Measurements from ENCODE around the gene FXYD6. TPM values are rescaled to one million over a fixed set of nuclear protein-coding genes. Genes with fewer than 3 reads are reported as not detected.

Gene FXYD6
- total RNA-seq, 2 experiments from 2014 or later, result not detected

DNA sequence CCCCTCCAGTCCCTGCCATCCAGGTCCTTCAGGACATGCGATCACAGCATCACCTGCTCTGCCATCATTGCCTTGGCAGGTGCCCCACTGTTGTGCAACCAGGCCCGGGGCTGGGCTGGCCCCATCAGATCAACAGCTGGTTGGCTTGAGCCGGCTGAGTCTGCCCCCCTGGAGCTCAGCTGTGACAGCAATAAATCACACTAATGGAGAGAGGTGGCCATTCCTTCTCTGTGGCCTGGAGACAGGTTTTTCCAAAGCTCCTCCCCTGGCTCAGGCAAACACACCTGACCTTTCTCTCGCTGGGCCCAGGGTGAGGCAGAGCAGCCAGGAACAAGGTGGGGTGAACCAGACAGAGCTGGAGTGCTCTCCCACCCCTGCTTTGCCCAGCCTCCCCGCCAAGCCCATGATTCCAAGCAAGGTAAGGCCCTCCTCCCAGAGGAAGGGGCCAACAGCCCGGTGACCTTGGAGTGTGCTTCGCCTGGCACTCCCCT is 43.0 kb downstream of the FXYD6 start:
- TF ChIP-seq, protein P1, sequence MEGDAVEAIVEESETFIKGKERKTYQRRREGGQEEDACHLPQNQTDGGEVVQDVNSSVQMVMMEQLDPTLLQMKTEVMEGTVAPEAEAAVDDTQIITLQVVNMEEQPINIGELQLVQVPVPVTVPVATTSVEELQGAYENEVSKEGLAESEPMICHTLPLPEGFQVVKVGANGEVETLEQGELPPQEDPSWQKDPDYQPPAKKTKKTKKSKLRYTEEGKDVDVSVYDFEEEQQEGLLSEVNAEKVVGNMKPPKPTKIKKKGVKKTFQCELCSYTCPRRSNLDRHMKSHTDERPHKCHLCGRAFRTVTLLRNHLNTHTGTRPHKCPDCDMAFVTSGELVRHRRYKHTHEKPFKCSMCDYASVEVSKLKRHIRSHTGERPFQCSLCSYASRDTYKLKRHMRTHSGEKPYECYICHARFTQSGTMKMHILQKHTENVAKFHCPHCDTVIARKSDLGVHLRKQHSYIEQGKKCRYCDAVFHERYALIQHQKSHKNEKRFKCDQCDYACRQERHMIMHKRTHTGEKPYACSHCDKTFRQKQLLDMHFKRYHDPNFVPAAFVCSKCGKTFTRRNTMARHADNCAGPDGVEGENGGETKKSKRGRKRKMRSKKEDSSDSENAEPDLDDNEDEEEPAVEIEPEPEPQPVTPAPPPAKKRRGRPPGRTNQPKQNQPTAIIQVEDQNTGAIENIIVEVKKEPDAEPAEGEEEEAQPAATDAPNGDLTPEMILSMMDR (IDR thresholded peaks at IDR 0.05), result no peak
- ChIA-PET CTCF (interaction anchor here (1.8 to 8.8 kb wide), 6 partner anchors 10 to 220 kb away, joined by 5 to 50 read pairs (median 24); no protein-coding TSS in a partner anchor), POLR2A (interaction anchor here (0.9 to 1.4 kb wide), 2 partner anchors 9 to 213 kb away, joined by 3 to 4 read pairs; partner anchors contain the start of gene FXYD2)
- Mint-ChIP-seq H3K4me3 (no peak overlapping the region), H3K4me1 (ENCODE audit: low read depth) (peaks cover 33% of the 10 kb centered on the region), H3K9me3 (no peaks in the 10 kb centered on the region), H3K27ac (no peak overlapping the region), H3K27me3 (peaks cover 1% of the 10 kb centered on the region), H3K36me3 (ENCODE audit: low read depth) (no peaks in the 10 kb centered on the region)
- no peak for ATAC-seq
- DNase-seq, result no peak
- intact Hi-C loops (cut with micrococcal nuclease), result no loop called here

DNA sequence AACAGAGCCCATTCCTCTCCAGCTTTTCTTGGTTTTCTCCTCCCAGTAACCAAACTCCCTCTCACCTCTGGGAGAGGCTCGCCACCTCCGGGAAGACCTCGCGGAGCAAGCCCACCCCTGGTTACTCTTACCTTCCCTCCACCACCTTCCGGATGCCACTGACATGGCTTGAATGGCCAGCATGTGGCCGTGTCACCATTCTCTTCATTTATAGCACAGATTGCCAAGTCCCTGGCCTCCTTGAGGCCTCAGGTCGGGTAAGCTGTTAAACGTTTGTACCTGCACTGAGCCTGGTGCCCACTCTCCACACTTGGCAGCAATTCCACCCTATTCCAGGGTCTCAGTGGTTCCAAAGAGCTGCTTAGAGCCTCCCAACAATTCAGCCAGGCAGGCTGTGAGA is 43.9 kb downstream of the FXYD6 start:
- TF ChIP-seq, protein P1 (IDR thresholded peaks at IDR 0.05), result no peak
- no peak for DNase-seq
- H3K36me3 Mint-ChIP-seq (ENCODE audit: low read depth), result no peaks in the 10 kb centered on the region
- H3K27ac Mint-ChIP-seq, result peak overlapping the region; percentile 50
- ChIA-PET POLR2A (interaction anchor here (0.9 to 1.4 kb wide), 4 partner anchors 8 to 214 kb away, joined by 3 to 4 read pairs (median 3); partner anchors contain the start of gene FXYD2), CTCF (interaction anchor here (0.8 to 8.8 kb wide), 8 partner anchors 9 to 221 kb away, joined by 3 to 50 read pairs (median 12); no protein-coding TSS in a partner anchor)
- H3K27me3 Mint-ChIP-seq, result peaks cover 1% of the 10 kb centered on the region
- intact Hi-C loops (cut with micrococcal nuclease), result no loop called here
- peaks cover 39% of the 10 kb centered on the region for H3K4me1 Mint-ChIP-seq (ENCODE audit: low read depth)
- no peak for ATAC-seq
- no peaks in the 10 kb centered on the region for H3K9me3 Mint-ChIP-seq
- no peak overlapping the region for H3K4me3 Mint-ChIP-seq

DNA sequence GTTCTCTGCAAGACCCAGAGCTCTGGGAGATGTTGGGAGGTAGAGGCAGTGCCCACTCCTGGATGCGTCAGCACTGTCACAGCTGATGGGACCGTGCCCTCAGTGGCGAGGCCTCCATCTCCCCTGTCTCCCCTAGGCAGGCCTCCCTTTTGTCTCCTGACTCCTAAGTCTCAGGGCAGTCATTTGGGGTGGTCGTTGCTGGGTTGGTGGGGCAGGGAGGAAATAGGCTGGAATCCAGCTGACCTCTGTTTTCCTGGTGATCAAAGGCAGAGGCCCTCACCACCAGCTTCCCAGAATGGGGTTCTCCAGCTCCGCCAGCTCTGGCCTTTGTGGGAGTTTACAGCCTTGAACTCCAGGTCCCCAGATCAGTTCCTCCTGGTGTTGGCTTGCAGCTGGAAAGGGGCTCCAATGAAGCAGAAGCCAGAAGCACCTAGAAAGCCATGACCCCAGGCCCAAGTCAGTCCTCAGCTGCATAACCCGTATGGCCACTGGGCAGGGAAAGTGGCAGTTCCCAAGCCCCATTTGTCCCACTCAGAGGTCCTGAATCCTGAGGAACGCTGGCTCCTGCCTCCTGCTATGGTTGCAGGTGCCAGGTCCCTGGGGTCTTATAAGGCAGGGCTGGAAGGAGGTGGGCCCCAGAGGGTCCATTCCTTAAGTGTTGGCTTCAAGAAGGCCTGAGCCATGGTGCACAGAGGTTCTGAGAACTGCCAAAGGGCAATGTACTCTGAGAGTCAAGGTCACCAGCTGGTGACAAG is 44.6 kb downstream of the FXYD6 start:
- ATAC-seq (no peak), DNase-seq (no peak)
- POLR2A ChIA-PET, result interaction anchor here (0.9 to 1.4 kb wide), 3 partner anchors 100 to 215 kb away, joined by 3 to 4 read pairs (median 3); no protein-coding TSS in a partner anchor
- TF ChIP-seq, protein P1 (IDR thresholded peaks at IDR 0.05), result no peak
- H3K9me3 Mint-ChIP-seq, result no peaks in the 10 kb centered on the region
- H3K4me1 Mint-ChIP-seq (ENCODE audit: low read depth), result peaks cover 42% of the 10 kb centered on the region
- intact Hi-C loops (cut with micrococcal nuclease), result no loop called here
- H3K27ac Mint-ChIP-seq, result peak overlapping the region; percentile 0
- CTCF ChIA-PET, result interaction anchor here (0.8 to 8.8 kb wide), 9 partner anchors 8 to 221 kb away, joined by 3 to 50 read pairs (median 6); no protein-coding TSS in a partner anchor
- H3K4me3 Mint-ChIP-seq, result no peak overlapping the region
- peaks cover 1% of the 10 kb centered on the region for H3K27me3 Mint-ChIP-seq
- no peaks in the 10 kb centered on the region for H3K36me3 Mint-ChIP-seq (ENCODE audit: low read depth)

DNA sequence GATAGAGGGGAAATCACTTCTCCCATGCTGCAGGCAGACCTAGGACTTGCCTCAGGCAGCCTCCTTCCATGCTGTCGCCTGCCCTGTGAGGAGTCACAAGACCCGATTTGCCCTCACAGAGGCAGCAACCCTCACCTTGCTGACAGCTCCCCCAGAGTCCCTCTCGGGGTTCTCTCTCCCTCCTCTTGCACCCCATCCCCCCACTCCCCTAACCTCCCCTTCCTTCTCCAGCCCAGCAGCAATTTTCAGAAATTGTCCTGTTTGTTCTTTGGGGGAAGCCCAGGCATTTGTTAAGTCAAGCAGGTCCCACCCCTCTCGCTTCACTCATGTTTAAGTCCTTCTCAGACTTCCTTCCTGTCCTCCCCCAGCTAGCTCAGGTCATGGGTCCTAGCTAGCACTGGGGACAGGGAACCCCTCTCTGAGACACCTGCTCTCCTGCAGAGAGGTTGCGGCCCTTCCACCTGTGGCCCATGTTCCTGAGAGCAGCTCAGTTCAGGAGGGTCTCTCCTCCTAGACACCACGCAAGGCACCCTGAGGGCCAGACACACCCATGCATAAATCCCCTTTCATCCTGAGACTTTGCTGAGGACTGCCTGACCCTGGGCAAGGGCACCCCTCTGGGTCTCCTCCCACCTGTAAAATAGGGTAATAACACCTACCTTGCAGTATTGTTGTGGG is 45.6 kb downstream of the FXYD6 start:
- H3K4me3 Mint-ChIP-seq, result no peak overlapping the region
- CTCF ChIA-PET, result interaction anchor here (1.2 to 8.8 kb wide), 7 partner anchors 7 to 222 kb away, joined by 3 to 50 read pairs (median 7); no protein-coding TSS in a partner anchor
- no peaks in the 10 kb centered on the region for H3K27me3 Mint-ChIP-seq
- no peaks in the 10 kb centered on the region for H3K9me3 Mint-ChIP-seq
- peaks cover 50% of the 10 kb centered on the region for H3K4me1 Mint-ChIP-seq (ENCODE audit: low read depth)
- peak overlapping the region; percentile 59 for H3K27ac Mint-ChIP-seq
- ATAC-seq (peak; percentile 17), DNase-seq (peak; percentile 35)
- TF ChIP-seq, protein P1 (IDR thresholded peaks at IDR 0.05), result no peak
- H3K36me3 Mint-ChIP-seq (ENCODE audit: low read depth), result no peaks in the 10 kb centered on the region
- POLR2A ChIA-PET, result interaction anchor here (1.3 to 1.4 kb wide), 2 partner anchors 12 to 166 kb away, joined by 3 to 4 read pairs; no protein-coding TSS in a partner anchor
- intact Hi-C loops (cut with micrococcal nuclease), result no loop called here

Data from activated CD8-positive, alpha-beta T cell treated with anti-CD3 and anti-CD28 coated beads for 36 hours (primary cell).